ENCODE results near the gene SCARB1. TPM values are rescaled to one million over a fixed set of nuclear protein-coding genes. Genes with fewer than 3 reads are reported as not detected.

The SCARB1 gene
- total and polyA plus RNA-seq, 2 donors (not counting 1 experiment from before 2014, with no cell fraction given): 14.7 to 32.5 TPM

DNA sequence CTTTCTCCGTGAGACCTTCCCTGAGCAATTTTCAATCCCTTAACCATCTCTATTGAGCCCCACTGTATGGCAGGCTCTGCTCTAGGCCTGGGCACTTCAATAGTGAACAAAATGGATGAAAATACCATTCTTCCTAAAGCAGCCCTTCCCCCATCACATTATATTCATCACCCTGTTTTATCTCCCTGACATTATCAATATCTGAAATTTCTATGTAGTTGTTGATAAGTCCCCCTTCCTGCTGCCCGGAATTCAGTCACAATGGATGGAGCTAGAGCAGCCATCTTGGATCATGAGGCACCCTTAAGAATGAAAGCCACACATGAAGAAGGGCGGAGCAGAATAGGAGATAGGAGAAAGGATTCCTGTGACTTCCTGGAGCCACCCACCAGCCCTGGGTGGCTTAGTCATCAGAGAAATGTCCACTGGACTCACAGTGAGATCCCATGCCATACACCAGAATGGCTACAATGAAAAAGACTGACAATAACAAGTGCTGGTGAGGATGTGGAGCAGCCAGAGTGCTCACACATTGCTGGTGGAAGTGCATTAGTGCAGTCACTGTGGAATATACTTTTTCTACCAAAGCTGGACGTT lies 33.9 kb downstream of the SCARB1 start:
- no peak for TF ChIP-seq CTCF (conservative IDR thresholded peaks at IDR 0.05 in 1 of 2, IDR thresholded peaks at IDR 0.05 in 1 of 2; ENCODE audit: low read depth in 1 of 2, low read length in 2 of 2)
- TF ChIP-seq EZH2 (IDR thresholded peaks at IDR 0.05; ENCODE audit: low read length, missing control alignments): no peak
- H3K4me2 ChIP-seq (ENCODE audit: extremely low read depth, insufficient read depth, low read length): no peak overlapping the region
- H3K27me3 ChIP-seq (ENCODE audit: control insufficient read depth, insufficient read depth, low read length): no peaks in the 10 kb centered on the region
- no peak overlapping the region for H3K9ac ChIP-seq (ENCODE audit: insufficient read depth, low read length)
- DNase-seq (ENCODE audit: low read depth in 2 of 2): no peak
- no peak overlapping the region for H2AFZ ChIP-seq (ENCODE audit: low read length)
- peaks cover 21% of the 10 kb centered on the region for H3K4me1 ChIP-seq (ENCODE audit: control insufficient read depth, extremely low read depth, insufficient read depth, low read length)
- peak overlapping the region; percentile 66 for H3K27ac ChIP-seq (ENCODE audit: insufficient read depth, low read length)
- H3K79me2 ChIP-seq (ENCODE audit: control insufficient read depth, insufficient read depth, low read length): no peaks in the 10 kb centered on the region
- no peaks in the 10 kb centered on the region for H3K36me3 ChIP-seq (ENCODE audit: control insufficient read depth, insufficient read depth, low read length)
- H3K9me3 ChIP-seq (ENCODE audit: control insufficient read depth, insufficient read depth, low read depth, low read length): no peaks in the 10 kb centered on the region
- no peaks in the 10 kb centered on the region for H4K20me1 ChIP-seq (ENCODE audit: control insufficient read depth, extremely low read depth, insufficient read depth, low read length)
- H3K4me3 ChIP-seq (replicated peaks in 1 of 4; ENCODE audit: control extremely low read depth in 1 of 4, insufficient read depth in 1 of 4, low read depth in 3 of 4, low read length in 4 of 4): no peak overlapping the region

DNA sequence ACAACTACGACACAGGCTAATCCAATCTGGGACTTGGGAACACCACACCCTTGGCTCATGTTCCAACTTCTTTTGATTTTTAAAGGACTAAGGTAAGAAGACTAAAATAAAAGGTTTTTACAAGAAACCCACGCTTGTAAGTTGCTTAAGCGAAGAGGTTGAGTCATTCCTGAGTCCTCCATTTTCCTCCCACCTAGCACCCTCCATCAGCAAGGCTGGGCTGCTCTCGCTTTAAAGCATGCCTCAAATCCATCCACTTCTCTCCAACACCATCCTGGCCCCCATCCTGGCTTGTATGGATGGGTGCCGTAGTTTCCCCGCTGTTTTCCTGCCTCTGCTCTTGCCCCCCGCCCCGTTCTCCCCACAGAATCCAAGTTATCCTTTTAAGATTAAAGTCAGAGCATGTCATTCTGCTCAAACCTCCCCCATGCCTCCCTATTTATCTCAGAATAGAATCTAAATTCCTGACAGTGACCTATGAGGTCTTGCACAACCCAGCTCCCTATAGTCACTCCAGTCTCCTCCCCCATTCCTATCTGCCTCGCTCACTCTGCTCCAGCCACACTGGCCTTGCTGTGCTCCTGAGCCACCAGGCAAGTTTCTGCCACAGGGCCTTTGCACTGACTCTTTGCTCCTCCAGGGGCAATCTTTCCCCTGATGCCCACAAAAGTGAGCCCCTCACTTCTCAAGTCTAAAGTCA lies 34.5 kb downstream of the SCARB1 start:
- H2AFZ ChIP-seq (ENCODE audit: low read length): peak overlapping the region; percentile 38
- no peak overlapping the region for H3K4me3 ChIP-seq (replicated peaks in 1 of 4; ENCODE audit: control extremely low read depth in 1 of 4, insufficient read depth in 1 of 4, low read depth in 3 of 4, low read length in 4 of 4)
- no peaks in the 10 kb centered on the region for H3K79me2 ChIP-seq (ENCODE audit: control insufficient read depth, insufficient read depth, low read length)

More for the DNA sequence above, 34.5 kb downstream of the SCARB1 start:
- Histone ChIP-seq H3K27me3 (ENCODE audit: control insufficient read depth, insufficient read depth, low read length) (no peaks in the 10 kb centered on the region), H3K4me2 (ENCODE audit: extremely low read depth, insufficient read depth, low read length) (peak overlapping the region; percentile 38), H3K36me3 (ENCODE audit: control insufficient read depth, insufficient read depth, low read length) (no peaks in the 10 kb centered on the region), H3K9me3 (ENCODE audit: control insufficient read depth, insufficient read depth, low read depth, low read length) (no peaks in the 10 kb centered on the region), H3K27ac (ENCODE audit: insufficient read depth, low read length) (peak overlapping the region; percentile 66), H3K9ac (ENCODE audit: insufficient read depth, low read length) (no peak overlapping the region), H3K4me1 (ENCODE audit: control insufficient read depth, extremely low read depth, insufficient read depth, low read length) (peaks cover 20% of the 10 kb centered on the region), H4K20me1 (ENCODE audit: control insufficient read depth, extremely low read depth, insufficient read depth, low read length) (no peaks in the 10 kb centered on the region)
- peak; percentile 86 to 87 for DNase-seq (ENCODE audit: low read depth in 2 of 2)
- no peak for TF ChIP-seq EZH2 (IDR thresholded peaks at IDR 0.05; ENCODE audit: low read length, missing control alignments)
- TF ChIP-seq CTCF (conservative IDR thresholded peaks at IDR 0.05 in 1 of 2, IDR thresholded peaks at IDR 0.05 in 1 of 2; ENCODE audit: low read depth in 1 of 2, low read length in 2 of 2): no peak
